NCI-H345 (cell line): ENCODE results near the gene NABP1.
"Not testable (repeated sequence)": the region's sequence is repeated elsewhere in the genome, so short reads cannot be mapped to it uniquely, and the experiment has no call there.

Experiments used
- DNase-seq: peaks from one replicate; lab custom pipeline; 2025; lab: John Stamatoyannopoulos, UW

Gene NABP1, protein sequence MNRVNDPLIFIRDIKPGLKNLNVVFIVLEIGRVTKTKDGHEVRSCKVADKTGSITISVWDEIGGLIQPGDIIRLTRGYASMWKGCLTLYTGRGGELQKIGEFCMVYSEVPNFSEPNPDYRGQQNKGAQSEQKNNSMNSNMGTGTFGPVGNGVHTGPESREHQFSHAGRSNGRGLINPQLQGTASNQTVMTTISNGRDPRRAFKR

GRCh38 chr2:191677646-191678436, at the start of gene NABP1:
TSS of gene NABP1 (plus strand) at chr2:191678136. CDS start at chr2:191678615, 479 bp downstream.
- peak; percentile 97 for DNase-seq

- DNase-seq = no peak
Measured at GRCh38 chr2:191629001-191629453, 48.9 kb upstream of the NABP1 start.

DNA sequence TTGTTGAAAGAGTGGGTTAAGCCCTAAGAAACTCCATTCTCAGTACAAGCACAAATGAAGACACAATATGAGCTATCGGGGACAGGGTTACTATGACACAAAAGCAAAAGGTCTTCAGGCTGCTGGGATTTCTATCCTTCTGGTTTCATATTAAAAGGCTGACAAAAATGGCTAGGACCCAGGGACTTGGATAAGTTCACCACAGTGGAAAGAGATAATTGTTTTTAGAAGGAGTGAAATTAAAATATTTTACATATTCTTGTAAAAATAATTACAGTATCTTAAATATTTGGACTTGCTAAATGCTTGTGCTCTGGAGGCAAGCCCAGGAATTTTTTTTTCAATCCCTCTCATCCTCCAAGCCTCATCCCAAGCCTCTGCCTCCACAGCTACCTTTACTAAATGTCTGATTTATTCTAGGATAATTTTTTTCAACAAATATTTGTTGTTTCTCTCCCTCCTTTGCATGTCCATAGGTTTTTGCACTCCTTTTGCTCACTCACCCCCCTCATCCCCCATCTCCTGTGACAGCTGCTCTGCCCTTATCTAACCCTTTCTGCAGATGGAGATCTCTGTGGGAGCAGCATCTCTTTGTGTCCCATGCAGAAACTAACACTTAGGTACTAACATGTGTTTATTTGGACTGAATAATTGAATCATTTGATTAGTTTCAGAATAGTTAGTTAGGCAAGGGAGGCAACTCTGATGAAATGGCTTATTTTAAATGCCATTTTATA, 47.8 kb upstream of the NABP1 start:
- no peak for DNase-seq

- peak; percentile 63 for DNase-seq
Measured at GRCh38 chr2:191631754-191632153, 46.2 kb upstream of the NABP1 start.

DNA sequence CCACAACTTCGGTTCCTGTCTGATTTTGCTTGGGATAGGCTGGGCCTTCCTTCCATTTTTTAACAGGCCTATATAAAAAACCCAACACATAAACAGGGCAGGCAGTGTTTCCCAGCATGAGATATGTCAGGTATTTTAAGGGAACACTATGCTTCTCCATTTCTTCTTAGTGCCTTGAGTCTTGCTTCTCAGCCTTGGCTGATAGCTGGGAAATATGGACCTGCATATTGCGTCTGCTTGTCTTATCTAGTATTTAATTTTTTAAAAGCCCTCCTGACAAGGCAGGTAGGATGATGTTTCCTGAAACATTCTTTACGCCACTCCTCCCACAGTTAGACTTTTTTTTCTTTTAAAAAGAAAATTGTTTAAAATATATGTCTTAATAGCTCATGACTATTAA, 45.5 kb upstream of the NABP1 start:
- DNase-seq = no peak

- DNase-seq = no peak
Measured at GRCh38 chr2:191634791-191635190, 43.1 kb upstream of the NABP1 start.

GRCh38 chr2:191635333-191636234, 42.4 kb upstream of the NABP1 start:
- no peak for DNase-seq

- no peak for DNase-seq
Measured at GRCh38 chr2:191636235-191636543, 41.7 kb upstream of the NABP1 start.

DNA sequence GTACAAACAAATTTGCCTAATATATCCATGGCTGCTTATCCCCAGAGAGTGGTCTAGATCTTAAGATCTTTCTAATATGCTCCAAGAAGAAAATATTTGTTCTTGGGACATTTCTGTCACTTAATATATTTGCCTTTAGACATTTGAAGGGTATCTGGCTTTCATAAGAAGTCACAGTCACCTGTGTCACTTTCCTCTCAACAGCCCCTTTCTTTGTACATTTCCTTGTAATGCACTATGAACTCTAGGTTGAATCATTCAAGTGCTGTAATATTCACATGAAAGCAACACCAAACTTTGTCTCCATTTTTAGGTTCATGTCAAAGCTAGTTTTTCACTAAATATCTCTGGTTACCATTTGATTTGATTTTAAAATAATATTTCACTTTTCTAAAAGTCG, 41.4 kb upstream of the NABP1 start:
- DNase-seq = no peak

GRCh38 chr2:191637182-191638078, 40.5 kb upstream of the NABP1 start:
- DNase-seq = no peak

GRCh38 chr2:191638079-191638801, 39.7 kb upstream of the NABP1 start:
- peak; percentile 26 for DNase-seq

DNA sequence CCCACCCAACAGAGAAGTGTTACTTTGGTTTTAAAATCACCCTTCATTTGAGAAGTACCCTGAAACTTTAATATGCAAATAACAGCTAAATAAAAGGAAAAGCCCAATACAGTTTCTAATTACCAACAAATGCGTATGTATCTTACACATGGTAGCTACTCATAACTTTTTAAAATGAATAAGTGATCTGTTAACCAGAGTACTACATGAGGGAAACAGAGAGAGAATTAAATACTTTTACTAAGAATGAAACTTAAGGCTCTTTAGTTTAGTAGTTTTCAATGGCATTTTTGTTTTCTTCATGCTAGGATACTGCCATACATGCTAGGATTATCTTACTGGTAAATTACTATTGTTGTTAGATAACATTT, 39.1 kb upstream of the NABP1 start:
- no peak for DNase-seq

- DNase-seq = no peak
Measured at GRCh38 chr2:191641609-191642008, 36.3 kb upstream of the NABP1 start.

- no peak for DNase-seq
Measured at GRCh38 chr2:191642541-191642940, 35.4 kb upstream of the NABP1 start.

- DNase-seq = peak; percentile 10
Measured at GRCh38 chr2:191643429-191643828, 34.5 kb upstream of the NABP1 start.

- DNase-seq = not testable (repeated sequence)
Measured at GRCh38 chr2:191644613-191645012, 33.3 kb upstream of the NABP1 start.

GRCh38 chr2:191645032-191645431, 32.9 kb upstream of the NABP1 start:
- DNase-seq = no peak

DNA sequence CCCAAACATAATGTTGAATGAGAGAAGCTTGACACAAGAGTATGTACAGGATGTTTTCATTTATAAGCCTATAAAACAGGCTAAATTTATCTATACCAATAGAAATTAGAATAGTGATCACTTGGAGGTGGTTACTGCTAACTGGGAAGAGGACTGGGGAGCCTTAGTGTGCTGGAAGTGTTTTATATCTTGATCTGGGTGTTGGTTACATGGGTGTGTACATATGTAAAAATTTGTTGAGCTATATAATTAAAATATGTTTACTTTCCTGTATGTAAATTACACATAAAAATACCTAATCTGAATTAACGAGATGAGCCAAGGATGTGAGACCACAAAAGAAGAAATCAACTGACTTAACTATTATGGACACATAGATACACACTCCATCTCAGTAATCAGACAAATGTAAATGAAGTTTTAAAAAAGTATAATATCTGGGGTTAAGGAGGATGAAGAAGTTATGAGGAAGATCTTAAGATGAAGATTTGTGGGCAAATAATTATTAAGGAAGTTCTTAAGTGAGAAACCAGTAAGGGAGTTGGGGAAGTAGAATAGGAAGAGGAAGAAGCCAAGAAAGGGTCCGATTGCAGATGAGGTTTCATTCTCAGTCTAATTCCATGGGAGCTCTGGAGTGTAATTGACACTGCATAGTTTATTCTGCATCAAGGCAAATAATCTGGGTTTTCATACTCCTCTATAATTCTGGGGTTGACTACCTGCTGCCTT, 32.3 kb upstream of the NABP1 start:
- DNase-seq = no peak

DNA sequence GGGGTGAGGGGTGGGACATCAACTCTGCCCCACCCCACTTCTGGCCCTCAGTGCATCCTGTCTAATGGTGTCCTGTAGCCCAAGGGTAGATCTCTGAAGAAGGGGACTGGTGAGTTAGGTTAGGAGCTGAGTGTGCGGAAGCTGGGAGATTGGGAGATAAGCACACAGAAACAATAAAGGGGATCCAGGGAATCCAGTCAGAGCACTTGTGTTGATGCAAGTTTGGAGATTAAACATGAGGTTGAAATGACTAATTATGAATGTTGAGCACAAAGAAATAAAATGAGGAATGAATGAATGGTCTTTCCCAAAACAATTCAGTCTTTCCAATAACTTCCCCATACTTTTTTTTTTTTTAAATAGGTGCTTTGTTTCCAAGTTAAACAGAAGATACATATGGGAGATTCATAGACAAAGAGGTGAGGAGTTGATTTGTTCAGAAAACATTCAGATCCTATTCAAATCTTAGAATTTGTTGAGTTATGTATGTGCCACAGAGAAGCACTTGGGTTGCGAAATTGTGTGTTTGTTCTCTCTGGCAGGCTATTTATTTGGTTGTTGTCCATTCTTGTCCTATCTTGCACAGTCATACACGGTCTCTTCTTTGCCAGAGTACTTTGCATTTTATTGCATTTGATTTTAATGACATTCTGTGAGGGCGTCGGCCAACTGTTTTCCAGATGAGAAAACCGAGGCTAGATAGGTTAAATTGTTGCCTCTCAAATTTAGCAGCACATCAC, 31.6 kb upstream of the NABP1 start:
- no peak for DNase-seq
